CD4-positive, alpha-beta T cell (primary cell): Measurements from ENCODE around the gene DZIP1. TPM values are rescaled to one million over a fixed set of nuclear protein-coding genes. Genes with fewer than 3 reads are reported as not detected.
A peak's percentile ranks its signal among the peaks of the same experiment; 100 is the strongest.

ENCODE experiments used
- ATAC-seq: fragments of 200-7000 bp; cut with Tn5 transposase; one replicate; pipeline ENCODE4 v1.10.0; 2022; ENCODE audit warnings: mild to moderate bottlenecking; ENCODE audit not compliant: poor library complexity
- CTCF ChIA-PET: fragments of 350-600 bp; sonication (Branson Sonifier 250); formaldehyde crosslinking; loops from one replicate; lab custom pipeline; 2021; ENCODE audit warnings: antibody characterized with exemption, inconsistent platforms; lab: Charles Lee
- POLR2A ChIA-PET: fragments of 350-600 bp; sonication (Branson Sonifier 250); formaldehyde crosslinking; loops from one replicate; lab custom pipeline; 2021; ENCODE audit warnings: antibody characterized with exemption, inconsistent platforms; lab: Charles Lee
- DNase-seq, 14 experiments: peaks; one replicate each; pipeline ENCODE4 v3.0.0-alpha.2; 2013 to 2020; ENCODE audit warnings: mixed read lengths in 2 of 14
- H3K27ac ChIP-seq, 2 donors: one replicate each; pipeline versions ENCODE4 v1.5.1 to v1.7.0; 2013; ENCODE audit warnings: low read length in 2 of 2, low read depth in 1 of 2, mild to moderate bottlenecking in 1 of 2
- H3K27me3 ChIP-seq, 2 experiments: 1 replicate in 1 of 2; 2 replicates in 1 of 2; pipeline versions ENCODE4 v1.6.1 to v1.7.0; 2013; ENCODE audit warnings: low read length in 2 of 2, control low read depth in 1 of 2, mild to moderate bottlenecking in 1 of 2, moderate library complexity in 1 of 2; ENCODE audit not compliant: insufficient read depth in 2 of 2, control insufficient read depth in 1 of 2
- H3K36me3 ChIP-seq: one replicate; pipeline ENCODE4 v1.6.1; 2013; ENCODE audit warnings: low read length, control low read depth; ENCODE audit not compliant: insufficient read depth
- H3K4me1 ChIP-seq: one replicate; pipeline ENCODE4 v1.6.1; 2013; ENCODE audit warnings: low read length, control low read depth; ENCODE audit not compliant: insufficient read depth
- H3K4me3 ChIP-seq: one replicate; pipeline ENCODE4 v1.5.1; 2013; ENCODE audit warnings: mild to moderate bottlenecking, low read length, moderate library complexity
- H3K9me3 ChIP-seq, 2 experiments: 1 replicate in 1 of 2; 2 replicates in 1 of 2; pipeline versions ENCODE4 v1.6.1 to v1.7.0; 2013; ENCODE audit warnings: low read length in 2 of 2, mild to moderate bottlenecking in 2 of 2, control low read depth in 1 of 2, moderate library complexity in 1 of 2; ENCODE audit not compliant: control insufficient read depth in 1 of 2, insufficient read depth in 1 of 2
- H3K27ac Mint-ChIP-seq: one replicate; pipeline ENCODE4 v1.8.0; 2020; ENCODE audit warnings: mixed read lengths
- H3K27me3 Mint-ChIP-seq: one replicate; pipeline ENCODE4 v1.8.0; 2021; ENCODE audit warnings: mixed read lengths
- H3K36me3 Mint-ChIP-seq: one replicate; pipeline ENCODE4 v1.8.0; 2021; ENCODE audit warnings: low read depth, mixed read lengths
- H3K4me1 Mint-ChIP-seq: one replicate; pipeline ENCODE4 v1.8.0; 2021; ENCODE audit warnings: low read depth, mixed read lengths
- H3K4me3 Mint-ChIP-seq: one replicate; pipeline ENCODE4 v1.8.0; 2020; ENCODE audit warnings: mild to moderate bottlenecking, mixed read lengths
- H3K9me3 Mint-ChIP-seq: one replicate; pipeline ENCODE4 v1.8.0; 2020; ENCODE audit warnings: mixed read lengths
- intact Hi-C, 2 experiments: fragments of 100-400 bp; cut with DNase I in 1 of 2; cut with micrococcal nuclease in 1 of 2; formaldehyde crosslinking; loops; one replicate each; pipeline versions ENCODE4 v1.15.1 to v1.9.0; 2023 to 2025; cut with DNase I, micrococcal nuclease
- total RNA-seq, 174 experiments: library from RNA in 2 of 174; stranded (reverse) in 2 of 174; gene quantifications; one replicate each; pipeline ENCODE4 v1.2.3 and lab custom pipeline; 2021 to 2026
- TF ChIP-seq, protein P1 (sequence below): fragments of 200-600 bp; IDR thresholded peaks from one replicate; pipeline ENCODE4 v1.8.0; 2022; ENCODE audit warnings: antibody characterized with exemption, mild to moderate bottlenecking

DZIP1 gene
- total RNA-seq, 2 experiments from 2014 or later = not detected

DNA sequence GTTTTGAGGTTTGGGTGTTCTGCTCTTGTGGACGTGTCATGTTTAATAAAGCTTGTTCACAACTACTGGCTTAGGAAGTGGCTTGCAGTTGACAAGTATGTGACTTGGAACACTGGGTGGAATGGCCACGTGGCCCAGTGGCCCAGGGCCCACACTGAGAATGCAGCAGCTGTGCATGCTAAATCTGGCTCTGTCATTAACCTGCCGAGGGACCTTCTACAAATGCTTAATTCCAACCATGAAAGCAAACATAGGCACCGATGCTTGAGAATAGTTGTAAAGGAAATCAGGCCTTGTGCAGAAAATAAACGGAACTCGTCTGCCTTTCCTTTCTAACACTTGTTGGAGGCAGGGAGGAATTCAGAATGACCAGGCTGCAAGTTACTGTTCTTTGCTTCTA is 103.6 kb downstream of the DZIP1 start:
- Mint-ChIP-seq H3K4me3 (no peak overlapping the region), H3K27me3 (peaks cover 22% of the 10 kb centered on the region), H3K9me3 (no peaks in the 10 kb centered on the region), H3K36me3 (no peaks in the 10 kb centered on the region), H3K4me1 (no peaks in the 10 kb centered on the region), H3K27ac (no peak overlapping the region)
- no peak for ATAC-seq
- Histone ChIP-seq H3K27me3 (peaks cover 0 to 10% of the 10 kb centered on the region in 2 experiments), H3K4me3 (no peak overlapping the region), H3K4me1 (no peaks in the 10 kb centered on the region), H3K36me3 (no peaks in the 10 kb centered on the region), H3K27ac (no peak overlapping the region), H3K9me3 (no peaks in the 10 kb centered on the region)
- intact Hi-C loops = no loop called here
- ChIA-PET CTCF (interaction anchor here (0.7 kb wide), 1 partner anchor 97 kb away, joined by 3 read pairs; no protein-coding TSS in a partner anchor), POLR2A (no interaction called here)
- DNase-seq = no peak
- TF ChIP-seq, protein P1, sequence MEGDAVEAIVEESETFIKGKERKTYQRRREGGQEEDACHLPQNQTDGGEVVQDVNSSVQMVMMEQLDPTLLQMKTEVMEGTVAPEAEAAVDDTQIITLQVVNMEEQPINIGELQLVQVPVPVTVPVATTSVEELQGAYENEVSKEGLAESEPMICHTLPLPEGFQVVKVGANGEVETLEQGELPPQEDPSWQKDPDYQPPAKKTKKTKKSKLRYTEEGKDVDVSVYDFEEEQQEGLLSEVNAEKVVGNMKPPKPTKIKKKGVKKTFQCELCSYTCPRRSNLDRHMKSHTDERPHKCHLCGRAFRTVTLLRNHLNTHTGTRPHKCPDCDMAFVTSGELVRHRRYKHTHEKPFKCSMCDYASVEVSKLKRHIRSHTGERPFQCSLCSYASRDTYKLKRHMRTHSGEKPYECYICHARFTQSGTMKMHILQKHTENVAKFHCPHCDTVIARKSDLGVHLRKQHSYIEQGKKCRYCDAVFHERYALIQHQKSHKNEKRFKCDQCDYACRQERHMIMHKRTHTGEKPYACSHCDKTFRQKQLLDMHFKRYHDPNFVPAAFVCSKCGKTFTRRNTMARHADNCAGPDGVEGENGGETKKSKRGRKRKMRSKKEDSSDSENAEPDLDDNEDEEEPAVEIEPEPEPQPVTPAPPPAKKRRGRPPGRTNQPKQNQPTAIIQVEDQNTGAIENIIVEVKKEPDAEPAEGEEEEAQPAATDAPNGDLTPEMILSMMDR = no peak

DNA sequence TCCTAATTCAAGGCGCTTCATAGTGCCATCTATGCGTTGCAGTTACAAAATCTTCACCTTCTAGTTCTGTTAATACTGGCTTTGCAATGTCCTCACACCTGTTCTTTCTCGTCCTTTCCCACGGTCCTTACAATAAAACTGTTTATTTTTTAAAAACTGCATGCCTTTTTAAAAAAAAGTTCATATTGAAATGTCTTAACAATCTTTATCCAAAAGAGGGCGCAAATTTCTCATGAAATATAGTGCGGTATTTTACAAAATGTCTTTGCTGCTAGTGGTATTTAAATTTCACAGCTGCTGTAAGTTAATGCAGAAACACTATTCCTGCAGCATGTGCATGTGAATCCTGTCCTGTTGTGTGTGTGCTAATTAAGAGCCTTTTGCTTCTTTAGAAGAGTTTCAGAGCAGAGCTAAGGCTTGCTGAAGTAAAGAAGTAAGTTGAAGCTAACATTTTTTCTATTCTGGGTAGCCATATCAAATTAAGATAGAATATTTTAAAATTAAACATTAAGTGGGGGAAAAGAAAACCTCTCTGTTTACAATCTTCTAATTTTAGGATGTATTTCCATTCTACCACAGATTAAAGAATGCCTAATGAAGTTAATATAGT is 107.8 kb downstream of the DZIP1 start:
- intact Hi-C loops = loop anchor here (1.0 kb wide), 1 partner anchor 298 kb away; no protein-coding TSS in a partner anchor
- H3K27me3 Mint-ChIP-seq = peaks cover 40% of the 10 kb centered on the region
- Histone ChIP-seq H3K4me1 (no peaks in the 10 kb centered on the region), H3K9me3 (no peaks in the 10 kb centered on the region), H3K27me3 (peaks cover 0 to 19% of the 10 kb centered on the region in 2 experiments), H3K27ac (no peak overlapping the region), H3K4me3 (no peak overlapping the region), H3K36me3 (no peaks in the 10 kb centered on the region)
- no peaks in the 10 kb centered on the region for H3K36me3 Mint-ChIP-seq
- ChIA-PET POLR2A (no interaction called here), CTCF (interaction anchor here (1.8 kb wide), 1 partner anchor 298 kb away, joined by 15 read pairs; no protein-coding TSS in a partner anchor)
- no peak overlapping the region for H3K27ac Mint-ChIP-seq
- DNase-seq (peak in 1 of 14 experiments; percentile 4), ATAC-seq (no peak)
- H3K4me3 Mint-ChIP-seq = no peak overlapping the region
- TF ChIP-seq, protein P1 = peak; percentile 41
- H3K4me1 Mint-ChIP-seq = no peaks in the 10 kb centered on the region
- H3K9me3 Mint-ChIP-seq = no peaks in the 10 kb centered on the region

DNA sequence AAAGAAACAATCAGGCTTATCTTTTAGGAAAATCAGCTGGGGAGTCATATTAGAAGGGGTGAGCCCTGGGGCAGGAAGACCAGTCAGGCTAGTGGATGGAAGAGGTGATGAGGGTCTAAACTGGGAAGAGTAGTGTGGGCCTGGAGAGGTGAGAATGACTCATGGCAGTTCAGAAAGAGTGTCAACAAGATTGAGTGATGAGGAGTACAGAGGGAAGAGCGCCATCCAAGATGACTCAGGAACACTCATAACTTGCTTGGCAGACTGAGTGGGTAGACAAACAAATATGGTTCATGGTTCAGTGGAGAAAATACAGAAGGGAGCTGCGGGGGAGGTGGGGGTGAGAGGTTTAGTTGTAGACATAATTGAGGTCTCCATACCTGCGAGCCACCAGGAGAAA is 109.3 kb downstream of the DZIP1 start:
- Mint-ChIP-seq H3K36me3 (no peaks in the 10 kb centered on the region), H3K27me3 (peaks cover 36% of the 10 kb centered on the region), H3K4me3 (no peak overlapping the region), H3K9me3 (no peaks in the 10 kb centered on the region), H3K4me1 (no peaks in the 10 kb centered on the region), H3K27ac (no peak overlapping the region)
- ChIA-PET POLR2A (no interaction called here), CTCF (no interaction called here)
- ATAC-seq (no peak), DNase-seq (no peak)
- Histone ChIP-seq H3K27me3 (peaks cover 0 to 14% of the 10 kb centered on the region in 2 experiments), H3K9me3 (no peaks in the 10 kb centered on the region), H3K4me1 (no peaks in the 10 kb centered on the region), H3K27ac (no peak overlapping the region), H3K36me3 (no peaks in the 10 kb centered on the region), H3K4me3 (no peak overlapping the region)
- TF ChIP-seq, protein P1 = no peak
- intact Hi-C loops = no loop called here
